HG03460 (cell line): ENCODE data around the gene ADRA2C.

Experiments used
- ATAC-seq: cut with Tn5 transposase; IDR thresholded peaks from one replicate; pipeline ENCODE4 v1.9.1; 2021; ENCODE audit not compliant: unreplicated experiment

Gene ADRA2C

DNA sequence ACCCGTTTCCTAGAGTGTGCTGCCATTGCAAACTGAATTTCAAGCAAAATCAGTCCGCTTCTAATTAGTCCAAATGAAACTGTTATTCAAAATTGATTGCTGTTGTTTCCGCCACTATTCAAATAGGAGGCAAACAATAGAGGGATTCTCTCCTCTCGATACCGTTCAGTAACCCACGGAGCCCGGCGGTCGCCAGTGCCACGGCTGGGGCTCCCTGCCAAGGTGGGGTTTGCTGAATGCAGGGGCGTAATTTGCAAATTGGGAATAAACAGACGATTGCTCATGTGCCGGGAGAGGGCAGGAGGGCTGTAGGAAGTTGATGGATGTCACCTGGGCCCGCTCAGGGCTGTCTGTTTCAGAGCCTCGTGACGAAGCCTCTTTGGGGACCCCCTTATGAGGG lies 8.8 kb downstream of the ADRA2C start:
- no peak for ATAC-seq

DNA sequence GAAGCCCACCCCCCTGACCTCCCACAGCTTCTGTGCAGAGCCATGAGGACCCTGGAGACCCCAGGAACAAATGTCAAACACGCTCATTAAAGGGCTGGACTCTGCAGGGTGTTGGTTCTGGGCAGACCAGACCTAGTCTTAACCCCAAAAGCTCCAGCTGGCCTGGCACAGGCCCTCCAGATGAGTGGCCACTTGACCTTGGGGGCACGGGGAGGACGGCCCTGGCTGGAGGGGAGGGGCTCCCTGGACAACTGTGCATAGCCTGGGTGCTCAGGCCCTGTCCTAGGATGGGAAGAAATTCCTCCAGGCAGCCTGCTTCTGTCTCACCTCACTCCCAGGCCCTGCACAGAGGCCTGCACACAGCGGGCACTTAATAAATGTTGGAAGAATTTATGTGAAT lies 9.4 kb downstream of the ADRA2C start:
- ATAC-seq, result no peak

DNA sequence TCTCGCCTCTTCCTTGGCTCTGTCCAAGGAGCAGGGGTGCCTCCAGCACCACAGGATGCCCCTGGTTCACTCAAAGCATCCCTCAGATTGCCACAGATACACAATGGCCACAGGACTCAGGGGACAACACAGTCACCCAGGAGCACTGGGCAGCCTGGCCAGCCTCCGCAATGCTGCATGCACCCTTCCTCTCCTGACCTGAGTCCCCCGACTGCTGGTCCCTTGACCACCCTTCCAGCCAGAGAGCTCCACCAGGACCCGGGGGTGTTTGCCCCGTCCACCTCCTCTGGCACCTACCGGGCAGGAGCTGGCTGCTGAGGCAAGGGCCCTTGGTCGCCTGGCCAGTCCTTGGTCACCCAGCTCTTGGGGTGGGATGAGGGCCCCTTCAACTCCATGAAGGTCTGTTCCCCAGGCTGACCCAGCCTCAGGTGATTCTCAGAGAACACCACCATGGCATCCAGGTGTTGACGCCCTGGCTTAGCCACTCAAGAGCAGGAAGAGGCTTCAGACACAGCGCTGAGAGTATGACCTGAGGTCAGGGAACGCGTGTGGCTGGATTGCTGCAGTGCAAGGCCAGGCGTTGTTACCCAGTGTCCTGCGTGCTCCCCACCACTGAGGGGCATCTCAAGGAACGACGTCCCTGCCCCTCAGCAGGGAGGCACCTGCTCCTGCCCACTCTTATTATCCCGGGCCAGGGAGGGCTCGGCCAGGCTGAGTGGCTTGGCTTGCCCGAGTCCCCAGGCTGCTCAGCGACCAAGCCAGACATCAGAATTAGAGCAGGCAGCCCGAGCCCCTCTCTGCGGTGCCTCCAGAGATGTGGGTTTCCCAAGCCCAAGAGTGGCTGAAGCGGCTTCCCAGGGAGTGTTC lies 10.2 kb downstream of the ADRA2C start:
- no peak for ATAC-seq

DNA sequence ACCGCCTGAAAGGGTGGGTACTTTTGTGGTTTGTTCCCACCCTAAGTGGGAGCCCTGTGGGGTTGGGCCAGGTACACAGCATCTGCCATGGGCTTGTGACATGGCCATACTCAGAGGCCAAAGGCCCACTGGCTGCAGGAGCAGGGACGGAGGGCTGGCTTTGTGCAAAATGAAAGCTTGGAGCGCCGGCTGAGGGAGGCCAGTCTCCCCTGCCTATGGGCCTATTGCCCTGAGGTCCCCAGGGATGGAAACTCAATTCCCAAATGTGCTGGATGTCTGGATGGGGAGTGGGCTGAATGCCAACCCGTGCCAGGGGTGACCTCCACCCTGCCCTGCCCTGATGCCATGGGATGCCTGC lies 10.8 kb downstream of the ADRA2C start:
- no peak for ATAC-seq

DNA sequence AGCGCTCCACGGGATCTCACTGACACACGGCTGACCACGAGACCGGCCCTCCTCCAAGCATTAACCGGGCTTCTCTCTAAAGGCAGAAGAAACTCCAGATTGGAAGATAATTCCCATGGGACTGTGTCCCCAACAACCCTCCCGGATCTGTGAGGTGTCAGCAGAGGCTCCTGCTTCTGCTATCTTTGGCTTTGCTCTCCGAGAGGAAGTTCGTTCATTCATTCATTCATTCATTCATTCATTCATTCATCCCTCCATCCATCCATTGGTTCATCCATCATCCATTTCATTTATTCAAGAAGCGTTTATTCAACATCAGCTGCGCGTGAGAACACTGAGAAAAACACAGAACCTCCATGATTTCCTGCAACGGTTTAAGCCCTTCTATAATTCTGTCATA lies 11.5 kb downstream of the ADRA2C start:
- ATAC-seq, result no peak

DNA sequence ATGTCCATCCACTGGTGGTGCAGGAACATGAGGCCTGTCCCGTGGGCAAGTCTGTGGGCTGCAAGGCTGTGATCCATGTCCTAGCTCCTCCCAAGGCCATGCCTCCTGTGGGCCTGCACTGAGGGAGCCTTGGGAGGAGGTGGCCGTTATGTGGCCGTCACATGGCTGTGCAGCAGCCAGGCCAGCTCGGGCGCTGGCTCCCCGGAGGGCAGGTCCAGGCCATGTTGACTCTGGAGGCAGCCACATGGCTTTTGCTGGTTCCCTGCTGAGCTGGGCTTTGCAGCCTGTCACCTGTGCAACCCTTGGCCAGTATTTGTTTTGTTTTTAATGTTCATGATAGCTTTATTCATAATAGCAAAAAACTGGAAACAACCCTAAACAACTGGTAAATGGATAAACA lies 13.3 kb downstream of the ADRA2C start:
- no peak for ATAC-seq

DNA sequence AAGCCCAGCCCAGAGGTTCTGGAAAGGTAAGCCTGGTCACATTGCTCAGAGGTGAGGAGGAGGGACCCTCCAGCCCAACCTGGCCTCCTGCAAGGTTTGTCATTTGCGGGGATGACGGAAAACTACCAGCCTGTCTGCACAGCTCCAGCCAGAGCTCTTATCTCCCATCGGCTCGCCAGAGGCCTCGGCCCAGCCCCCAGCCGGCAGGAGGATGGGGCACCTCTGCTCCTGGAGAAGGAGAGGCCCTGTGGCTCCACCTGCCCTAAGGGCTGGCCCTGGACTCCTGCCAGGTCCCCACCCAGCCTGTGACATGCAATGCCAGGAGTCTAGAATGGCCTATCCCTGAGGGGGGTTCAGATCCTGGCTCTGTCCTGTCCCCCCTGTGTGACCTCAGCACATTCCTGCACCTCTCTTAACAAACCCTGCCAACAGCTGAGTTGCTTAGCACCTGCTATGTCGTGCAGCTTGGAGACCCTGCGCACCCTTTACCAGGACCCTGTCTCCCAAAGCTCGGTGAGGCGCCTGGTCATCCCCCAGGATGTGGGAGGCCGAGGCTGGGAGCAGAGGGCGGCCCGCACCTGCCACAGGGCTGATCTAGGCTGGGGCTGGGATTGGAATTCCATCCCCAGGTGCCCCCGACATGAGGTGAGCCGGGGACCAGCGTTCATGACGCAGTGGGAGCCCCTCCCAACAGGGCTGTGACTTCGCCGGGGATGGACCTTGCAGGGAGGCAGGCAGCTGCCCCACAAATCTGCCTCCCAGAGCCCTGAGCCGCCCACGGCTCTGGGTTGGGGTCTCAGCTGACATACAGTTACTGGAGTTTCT lies 14.4 kb downstream of the ADRA2C start:
- ATAC-seq, result no peak

DNA sequence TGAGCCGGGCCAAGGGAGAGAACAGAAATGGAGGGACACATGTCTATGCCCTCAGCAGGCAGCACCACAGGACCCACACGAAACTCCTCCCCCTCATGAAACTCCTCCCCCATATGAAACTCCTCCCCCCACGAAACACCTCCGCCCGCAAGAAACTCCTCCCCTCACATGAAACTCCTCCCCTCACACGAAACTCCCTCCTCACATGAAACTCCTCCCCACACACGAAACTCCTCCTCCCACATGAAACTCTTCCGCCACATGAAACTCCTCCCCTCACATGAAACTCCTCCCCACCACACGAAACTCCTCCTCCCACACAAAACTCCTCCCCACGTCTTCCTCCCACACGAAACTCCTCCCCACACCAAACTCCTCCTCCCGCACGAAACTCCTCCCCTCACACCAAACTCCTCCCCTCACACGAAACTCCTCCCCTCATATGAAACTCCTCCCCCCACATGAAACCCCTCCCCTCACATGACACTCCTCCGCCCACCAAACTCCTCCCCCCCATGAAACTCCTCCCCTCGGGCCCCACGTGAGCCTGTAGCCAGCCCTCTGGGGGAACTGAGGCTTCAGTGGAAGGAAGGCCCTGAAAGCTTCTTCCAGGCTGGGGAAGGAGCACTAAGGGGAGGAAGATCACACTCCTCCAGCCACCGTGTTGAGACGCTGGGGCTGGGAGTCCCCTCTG lies 15.2 kb downstream of the ADRA2C start:
- no peak for ATAC-seq

DNA sequence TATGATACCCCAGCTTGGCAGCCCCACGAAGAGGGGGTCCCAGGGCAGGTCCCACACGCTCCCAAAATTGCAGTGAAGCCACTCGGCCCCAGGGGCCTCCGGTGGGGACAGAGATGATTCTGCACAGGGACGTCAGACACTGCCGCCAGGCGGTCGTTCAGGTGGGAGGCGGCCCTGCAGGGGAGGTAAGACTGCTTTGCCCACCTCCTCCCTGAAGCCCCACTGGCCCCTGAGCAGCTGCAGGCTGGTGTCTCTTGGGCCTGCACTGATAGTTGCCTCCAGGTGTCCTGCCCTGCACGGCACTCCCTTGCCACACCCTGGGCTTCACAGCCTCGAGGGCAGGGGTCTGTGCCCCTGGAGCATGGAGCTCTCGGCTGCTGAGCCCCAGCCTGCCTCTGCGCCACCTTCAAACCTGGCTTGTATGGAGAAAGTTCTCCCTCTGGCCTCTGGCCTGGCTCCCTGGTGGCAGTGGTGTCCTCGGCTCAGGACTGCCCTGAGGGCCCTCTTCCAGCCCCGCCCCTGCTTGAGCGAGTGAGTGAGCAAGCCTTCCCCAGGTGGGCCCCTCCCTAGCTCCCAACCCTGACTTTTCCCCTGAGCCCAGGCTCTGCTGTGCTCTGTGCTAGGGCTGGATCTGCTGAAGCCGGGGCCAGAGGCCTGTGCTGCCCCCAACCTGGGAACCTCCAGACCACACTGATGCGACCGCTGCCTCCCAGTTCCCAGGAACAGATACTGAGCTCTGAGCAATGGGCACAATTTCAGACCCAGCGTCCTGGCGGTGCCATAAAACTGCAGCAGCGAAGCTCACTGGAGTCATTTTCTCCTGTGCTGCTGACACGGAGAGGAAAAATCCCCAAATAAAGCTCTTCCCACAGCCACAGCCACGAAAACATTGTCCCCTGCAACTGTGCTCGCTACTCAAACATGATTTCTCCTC lies 16.1 kb downstream of the ADRA2C start:
- ATAC-seq, result no peak

DNA sequence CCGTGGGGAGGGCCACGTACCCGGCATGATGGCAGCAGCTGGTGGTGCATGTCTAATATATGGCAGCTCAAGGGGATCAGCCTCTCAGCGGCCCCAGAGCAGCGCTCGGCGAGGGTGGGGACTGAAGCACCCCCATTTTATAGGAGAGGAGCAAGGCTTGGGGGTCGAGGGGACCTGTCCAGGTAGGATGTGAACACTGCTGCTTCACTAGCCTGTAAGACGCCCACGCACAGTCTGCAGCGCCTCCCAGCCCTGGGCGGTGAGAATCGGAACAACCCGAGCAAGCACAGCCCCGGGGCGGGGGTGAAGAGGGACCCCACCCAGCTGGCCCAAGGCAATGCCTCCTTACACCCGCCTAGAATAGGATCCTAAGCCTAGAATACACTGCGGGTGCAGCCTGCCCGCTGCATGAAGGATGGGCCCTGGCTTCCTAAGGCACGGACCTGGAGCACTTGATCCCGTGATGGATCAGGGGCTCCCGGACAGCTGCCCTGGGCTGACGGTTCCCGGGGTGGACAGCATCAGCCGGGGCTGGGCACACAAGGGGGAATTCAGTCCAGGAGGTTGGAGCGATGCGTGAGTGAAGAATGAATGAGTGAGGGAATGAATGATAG lies 17.6 kb downstream of the ADRA2C start:
- ATAC-seq, result no peak

DNA sequence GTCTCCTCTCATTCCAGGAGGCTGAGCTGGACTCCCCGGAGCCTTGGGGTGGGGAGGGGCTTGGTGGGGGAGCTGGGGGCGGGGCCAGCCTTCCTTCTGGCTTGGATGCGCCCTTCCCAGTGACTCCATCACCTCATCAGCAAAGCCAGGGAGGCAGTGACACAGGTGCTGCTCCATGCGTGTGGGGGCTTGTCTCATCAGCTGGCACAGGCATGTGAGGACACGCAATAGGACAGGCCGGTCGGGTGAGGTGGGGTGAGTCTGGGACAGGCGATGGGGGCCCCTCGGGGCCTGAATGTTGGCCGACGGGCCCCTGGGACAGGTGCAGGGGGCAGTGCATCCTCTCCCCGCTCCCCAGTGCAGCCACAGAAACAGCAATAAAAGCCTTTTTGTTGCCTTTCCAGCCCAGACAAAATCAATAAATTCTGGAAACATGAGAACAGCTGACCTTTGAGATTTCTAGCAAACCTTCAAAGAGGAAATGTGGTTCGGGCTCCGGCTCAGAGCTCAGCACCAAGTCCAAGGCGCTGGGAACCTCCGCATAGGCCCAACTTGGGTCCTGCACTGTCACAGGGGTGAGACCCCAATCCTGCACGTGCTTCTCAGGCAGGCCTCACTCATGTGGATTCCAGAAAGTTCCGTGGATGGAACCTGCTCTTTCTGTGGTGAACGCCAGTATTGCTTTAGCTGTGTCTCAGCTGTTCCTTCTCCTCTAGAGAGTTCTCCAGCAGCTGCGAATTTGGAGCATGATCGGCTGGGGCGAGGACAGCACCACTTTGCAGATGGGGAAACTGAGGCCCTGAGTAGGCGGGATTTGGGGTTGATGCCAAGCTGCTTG lies 18.5 kb downstream of the ADRA2C start:
- ATAC-seq, result no peak

DNA sequence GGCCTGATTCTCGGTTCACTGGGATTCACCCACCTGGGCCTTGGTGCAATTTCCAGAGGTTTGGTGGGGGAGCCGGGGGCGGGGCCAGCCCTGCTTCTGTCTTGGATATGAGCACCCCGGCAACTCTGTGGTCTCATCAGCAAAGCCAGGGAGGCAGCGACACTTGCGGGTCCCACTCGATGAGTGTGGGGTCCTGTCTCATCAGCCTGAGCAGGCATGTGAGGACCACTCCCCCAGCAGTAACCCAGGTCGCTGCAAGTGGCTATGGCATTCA lies 19.0 kb downstream of the ADRA2C start:
- ATAC-seq, result no peak

DNA sequence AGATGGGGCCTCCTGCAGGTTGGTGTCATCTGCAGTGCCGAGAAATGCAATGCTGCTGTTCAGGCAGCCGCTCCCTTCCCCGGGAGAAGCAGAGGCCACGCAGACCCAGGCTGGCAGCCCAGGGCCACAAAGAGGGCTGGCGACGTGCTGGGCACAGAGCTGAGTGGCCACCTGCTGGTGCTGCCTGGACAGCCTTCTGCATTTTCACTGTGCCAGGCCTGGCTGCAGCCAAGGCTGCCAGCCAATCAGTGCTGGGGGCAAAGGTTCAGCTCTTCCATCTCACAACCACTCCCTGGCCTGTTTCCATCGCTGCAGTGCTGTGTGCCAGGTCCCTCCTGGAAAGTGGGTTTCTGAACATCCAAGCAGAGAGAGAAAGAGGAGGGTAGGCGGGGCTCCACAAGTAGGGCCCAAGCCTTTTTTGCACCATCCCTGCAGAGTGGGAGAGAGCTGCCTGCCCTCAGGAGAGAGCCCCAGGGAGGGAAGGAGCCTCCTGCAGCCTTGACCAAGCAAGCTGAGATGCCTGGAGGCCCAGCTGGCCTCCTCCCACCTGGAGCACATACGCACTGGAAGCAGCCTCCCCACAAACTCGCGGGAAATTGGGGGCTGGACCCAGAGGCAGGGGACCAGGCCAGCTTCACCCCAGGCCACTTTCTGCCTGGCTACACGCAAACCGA lies 20.1 kb downstream of the ADRA2C start:
- ATAC-seq, result no peak

DNA sequence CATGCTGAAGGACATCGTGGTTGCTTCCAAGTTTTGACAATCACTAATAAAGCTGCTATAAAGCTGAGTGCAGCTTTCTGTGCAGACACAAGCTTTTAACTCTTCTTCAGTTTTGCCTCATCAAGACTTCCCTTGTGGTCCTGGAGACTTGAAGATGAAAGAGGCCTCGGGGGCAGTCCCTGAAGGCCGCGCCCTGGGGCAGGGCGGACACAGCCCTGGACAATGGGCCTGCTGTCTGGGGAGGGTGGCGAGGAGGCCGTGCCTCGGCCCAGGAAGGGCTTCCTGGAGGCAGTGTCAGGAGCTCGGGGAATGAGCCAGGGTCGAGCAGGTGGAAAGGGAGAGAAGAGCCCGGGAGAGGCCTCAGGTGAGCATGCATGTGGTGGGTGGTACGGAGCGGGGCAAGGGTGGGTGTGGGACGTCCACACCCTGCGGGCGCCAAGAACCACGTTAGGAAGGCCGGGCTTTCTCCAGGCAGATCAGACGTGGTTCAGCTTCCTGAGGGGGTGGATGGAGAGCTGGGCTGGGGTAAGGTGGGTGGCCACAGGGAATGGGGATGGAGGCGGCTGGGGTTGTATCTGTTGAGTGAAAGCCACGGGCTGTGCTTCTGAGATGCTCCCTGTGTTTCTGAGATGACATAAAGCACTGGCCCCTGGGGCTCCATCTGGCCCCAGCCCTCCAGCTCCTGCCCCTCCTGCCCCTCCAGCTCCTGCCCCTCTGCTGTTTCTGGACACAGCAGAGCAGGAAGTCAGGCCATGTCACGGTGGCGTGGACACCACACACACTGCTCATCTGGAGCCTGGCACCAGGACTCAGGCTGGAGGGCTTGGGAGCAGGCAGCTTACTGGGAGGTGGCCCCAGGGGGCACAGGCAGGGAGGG lies 21.5 kb downstream of the ADRA2C start:
- ATAC-seq, result no peak

DNA sequence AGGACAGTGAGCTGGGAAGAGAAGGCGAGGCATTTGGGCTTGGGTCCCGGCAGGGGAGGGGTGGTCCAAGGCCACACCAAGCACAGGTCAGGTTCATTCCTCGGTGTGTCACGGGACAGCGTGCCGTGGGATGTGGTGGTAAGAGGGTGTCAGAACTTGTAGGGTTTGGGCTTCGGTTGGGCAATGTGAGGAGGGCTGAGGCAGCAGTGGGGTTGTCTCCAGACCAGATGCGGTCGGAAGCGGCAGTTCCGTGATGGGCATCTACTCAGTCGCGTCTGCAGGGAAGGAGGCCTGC lies 22.1 kb downstream of the ADRA2C start:
- ATAC-seq, result no peak

DNA sequence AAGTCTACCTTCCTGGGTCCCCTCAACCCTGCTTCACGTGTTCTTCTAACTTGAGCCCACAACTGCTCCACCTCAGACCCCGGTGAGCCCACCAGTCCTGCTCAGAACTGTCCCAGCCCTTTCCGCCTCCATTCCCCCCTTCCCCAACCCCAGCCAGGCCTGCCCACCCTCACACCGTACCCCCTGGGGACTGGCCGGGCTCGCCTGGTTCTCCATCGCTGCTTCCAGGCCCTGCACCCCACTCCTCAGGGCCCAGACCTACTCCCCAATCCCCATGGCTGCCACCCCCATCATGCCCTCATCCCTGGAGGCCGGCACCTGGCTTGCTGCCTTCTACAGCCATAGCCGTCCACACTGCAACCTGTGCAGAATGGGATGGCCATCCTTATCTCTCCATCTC lies 23.4 kb downstream of the ADRA2C start:
- no peak for ATAC-seq

DNA sequence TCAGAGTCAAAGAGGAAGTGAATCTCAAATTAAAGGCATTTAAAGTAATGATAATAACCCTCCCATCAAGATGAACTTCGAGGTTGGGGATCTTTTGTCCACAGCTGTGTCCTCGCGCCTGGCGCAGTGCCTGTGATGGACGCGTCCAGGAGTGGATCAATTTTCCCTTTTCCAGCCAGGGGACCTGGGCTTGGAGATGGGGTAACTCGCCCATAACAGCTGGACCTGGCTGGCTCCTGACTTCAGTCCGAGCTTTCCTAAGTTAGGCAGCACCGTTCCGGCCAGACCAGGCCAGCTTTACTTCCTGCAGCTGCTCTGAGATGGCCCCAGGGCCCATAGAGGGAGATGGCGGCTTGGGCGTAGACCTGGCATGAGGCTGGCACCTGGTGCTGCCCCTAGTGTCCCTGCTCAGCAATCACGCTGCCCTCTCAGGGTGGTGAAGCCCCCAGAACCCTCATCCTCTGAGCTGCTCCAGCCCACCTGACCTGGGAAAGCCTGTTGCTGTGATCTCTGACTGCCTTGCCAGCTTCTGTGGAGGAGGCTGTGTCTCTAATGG lies 23.9 kb downstream of the ADRA2C start:
- ATAC-seq, result no peak

DNA sequence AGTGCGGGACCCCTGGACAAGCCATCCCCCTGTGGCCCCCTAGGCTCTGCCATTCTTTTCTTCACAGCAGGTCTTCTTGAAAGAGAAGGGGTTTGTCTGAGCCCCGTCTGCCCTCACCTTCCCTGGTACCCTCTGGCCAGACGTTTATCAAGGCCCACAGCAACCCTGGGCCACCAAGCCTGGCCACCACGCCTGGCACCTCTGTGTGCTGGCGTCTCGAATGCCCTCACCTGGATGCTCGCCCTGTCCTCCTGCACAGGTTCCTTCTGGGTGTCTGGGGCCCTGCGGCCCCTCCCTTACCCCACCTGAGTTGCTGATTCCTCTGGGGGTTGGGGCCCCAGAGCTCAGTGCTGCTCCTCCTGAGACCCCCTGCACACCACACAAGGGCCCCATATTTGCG lies 25.1 kb downstream of the ADRA2C start:
- ATAC-seq, result no peak
